Effector CD4-positive, alpha-beta T cell (primary cell): ENCODE results near the gene ERI3.

Source experiments
- DNase-seq: peaks from one replicate; pipeline ENCODE4 v3.0.0-alpha.2; 2020

The ERI3 gene

DNA sequence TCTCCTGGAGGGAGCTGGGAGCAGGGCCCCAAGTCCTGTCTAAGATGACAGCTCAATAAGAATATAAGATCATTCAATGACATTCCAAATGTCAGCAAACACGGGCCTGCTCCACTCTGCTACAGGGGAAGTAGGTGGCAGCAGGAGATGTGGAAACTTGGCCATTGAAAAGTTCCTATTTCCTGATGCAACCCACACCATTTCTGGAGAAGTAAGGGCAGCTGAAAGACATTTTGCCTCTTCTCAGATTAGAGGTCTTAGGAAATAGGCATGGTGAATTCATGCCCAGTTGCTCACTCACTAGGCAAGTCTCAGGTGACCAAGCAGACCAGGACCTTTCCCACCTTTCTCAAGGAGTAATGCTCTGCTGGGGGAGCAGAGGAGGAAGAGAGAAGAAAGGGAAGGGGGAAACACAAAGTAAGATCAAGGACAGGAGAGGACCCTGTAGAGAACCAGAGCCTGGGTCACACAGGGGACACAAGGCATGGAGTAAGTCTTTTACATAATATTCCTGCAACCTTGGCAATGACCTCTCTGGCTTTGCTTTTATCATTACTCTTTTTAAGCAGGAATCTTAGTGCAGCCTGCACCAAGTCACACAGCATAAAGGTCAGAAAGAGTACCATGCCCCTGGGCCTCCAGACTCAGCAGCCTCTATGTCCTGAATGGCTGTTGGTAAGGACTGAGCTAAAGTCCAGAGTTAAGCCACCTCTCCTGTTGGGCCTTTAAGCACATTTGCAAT is 72.9 kb downstream of the ERI3 start:
- DNase-seq: no peak

DNA sequence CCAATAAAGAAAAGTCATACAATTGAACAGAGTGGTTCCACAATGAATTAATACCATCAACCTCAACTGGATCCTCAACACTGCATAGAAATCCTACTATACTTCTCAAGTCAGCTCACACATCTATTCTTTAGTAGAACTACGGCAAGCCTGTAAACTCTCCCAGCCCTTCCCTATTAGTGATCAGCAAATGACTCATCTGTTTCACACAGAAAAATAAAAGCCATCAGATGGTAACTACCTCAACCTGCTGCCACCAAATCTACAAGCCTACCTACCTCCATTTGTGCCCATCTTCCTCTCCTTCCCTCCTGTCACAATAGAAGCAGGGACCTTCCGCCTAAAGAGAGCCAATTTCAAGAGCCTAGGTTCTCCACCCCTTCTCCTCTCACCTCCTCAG is 78.2 kb downstream of the ERI3 start:
- no peak for DNase-seq

DNA sequence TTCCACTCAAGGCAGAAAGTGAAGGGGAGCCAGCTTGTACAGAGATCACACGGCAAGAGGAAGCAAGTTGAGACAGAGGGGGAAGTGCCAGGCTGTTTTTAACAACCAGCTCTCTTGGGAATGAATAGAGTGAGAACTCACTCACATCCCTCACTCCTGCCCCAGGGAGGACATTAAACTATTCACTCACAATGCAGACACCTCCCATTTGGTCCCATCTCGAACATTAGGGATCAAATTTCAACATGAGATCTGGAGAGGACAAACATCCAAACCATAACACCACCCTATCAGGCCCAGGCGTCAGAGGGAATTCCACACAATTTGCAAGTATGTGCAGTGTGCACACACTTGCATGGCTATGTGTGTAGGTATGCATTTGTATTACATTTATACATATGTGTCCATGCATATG is 79.1 kb downstream of the ERI3 start:
- DNase-seq: no peak

DNA sequence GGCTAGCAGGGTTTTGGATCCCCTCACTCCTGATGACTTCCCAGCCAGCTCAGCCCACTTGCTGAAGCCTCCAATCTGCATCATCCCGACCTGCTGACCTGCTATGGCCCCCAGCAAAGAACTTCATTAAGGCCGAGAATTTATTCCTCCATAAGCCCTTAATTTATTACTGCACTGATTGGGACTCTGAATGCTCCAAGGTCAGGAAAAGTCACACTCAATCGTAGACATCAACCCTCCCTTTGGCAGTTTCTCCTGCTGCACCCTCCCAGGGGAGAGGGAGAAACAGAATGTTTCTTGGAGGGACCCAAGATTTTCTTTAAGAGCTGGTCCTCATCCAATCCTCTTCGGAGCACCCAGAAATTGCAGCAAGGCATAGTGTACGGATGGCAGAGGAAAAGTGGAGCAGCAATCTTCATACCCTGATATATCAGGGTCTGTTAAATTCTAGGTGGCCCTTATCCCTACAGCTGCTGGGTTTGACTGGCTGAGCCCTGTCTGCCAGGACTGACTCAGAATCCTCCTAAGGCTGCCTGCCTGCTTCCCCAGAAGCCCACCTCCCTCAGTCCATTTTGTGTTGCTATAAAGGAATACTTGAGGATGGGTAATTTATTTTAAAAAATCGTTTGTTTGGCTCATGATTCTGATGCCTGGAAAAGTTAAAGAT is 79.6 kb downstream of the ERI3 start:
- no peak for DNase-seq

DNA sequence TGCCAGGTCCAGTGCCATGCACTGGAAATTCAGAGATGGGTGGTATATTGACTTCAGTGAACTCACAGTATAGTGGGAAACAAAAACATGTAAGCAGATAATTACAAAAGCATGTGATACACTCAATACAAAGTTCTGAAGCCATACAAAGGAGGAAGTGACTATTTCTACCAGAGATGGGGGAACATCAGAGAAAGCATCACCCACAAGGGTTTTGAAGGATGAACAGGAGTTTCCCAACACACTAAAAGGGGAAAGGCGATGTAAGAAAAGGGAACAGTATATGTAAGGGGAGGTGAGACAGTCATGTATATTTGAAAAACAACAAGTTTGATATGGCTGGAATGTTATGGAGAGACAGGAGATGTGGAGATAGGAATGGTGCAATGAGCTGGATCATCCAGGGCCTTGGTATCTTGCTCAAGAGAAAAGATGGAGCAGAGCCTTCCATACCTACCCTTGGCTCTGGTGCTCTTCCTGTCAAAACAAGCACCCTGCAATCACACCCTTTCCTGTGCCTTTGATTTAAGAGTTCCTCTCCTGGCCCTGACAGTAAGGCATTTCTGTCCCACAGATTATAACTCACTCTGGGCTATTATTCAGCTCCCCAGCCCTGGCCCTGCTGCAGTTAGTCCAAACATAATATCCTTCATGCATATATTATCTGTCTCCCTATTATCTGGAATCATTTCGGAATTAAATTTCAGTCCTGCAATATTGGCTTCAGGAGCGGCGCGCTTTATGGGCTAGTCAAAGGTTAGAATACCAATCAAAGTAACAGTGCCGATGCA is 81.3 kb downstream of the ERI3 start:
- DNase-seq: no peak

DNA sequence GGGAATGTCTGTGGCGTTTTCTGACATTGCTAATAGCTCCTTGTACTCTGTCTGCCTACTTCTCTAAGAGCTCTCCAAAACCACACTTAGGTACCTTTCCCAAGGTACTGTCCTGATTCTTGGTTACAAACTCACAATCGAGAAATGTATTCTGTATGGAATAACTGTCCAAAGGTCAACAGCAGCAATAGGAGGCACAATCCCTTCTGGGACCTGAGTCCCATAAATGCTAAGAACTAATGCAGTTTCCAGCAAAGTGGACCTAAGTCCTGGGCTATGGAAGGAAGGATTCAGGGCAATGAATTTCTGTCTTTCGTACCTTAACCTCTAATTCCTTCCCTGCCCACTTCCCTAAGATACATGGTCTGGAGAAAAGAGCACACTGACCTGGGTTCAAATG is 82.1 kb downstream of the ERI3 start:
- no peak for DNase-seq

DNA sequence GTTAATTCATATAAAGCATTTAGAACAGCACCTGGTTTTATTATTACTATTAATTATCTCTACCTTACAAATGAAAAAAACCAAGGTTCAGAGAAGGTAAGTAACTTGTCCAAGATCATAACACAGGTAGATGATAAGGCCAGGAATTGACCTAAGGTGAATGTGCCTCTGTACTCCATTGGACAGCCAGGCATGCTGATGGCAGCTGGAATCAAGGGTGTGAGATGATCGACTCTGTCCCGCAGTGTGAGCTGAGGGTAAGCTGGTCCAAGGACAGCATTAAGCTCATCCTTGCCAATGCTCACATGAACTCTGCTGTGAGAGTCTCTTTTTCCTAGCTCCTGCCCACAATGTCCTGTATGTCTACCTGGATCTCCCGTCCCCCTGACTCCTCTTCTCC is 83.4 kb downstream of the ERI3 start:
- no peak for DNase-seq

DNA sequence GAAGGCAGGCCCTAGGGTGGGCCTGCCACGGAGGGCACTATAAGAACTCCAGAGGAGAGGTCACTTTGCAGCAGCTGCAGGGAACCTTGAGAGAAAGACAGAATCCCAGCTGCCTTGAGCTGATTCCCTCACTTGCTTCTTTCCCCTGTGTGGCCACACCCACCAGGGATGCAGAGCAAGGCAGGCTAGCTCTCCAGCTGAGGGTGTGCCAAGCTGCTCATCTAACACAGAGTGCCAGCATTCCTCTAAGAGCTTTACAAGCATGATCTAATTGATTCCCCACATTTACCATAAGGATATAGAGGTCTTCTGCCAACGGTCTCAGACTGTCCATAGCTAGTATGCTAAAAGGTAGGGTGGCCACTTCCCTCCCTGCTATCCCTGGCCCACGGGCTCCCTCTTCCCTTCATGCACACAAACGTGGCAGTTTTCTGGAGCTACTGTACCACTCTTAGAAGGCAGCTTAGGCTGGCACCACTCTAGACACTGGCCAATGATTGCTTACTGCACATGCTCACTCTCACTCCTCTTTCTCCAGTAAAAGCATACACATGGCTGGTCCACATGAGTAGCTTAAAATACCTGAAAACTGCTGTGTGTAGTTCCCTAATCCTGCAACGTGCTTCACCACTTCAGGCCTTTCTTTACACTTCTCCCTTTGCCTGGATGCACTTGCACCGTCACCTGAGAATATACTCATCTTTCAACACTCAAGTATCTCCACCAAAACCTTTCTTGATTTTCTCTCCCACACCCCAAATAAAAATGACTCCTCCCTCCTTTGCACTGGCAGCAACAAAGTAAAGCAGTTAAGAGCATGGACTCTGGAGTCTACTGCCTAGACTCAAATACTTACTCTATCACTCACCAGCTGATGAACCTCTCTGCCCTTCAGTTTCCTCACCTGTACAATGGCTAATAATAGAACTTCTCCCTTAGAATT is 84.1 kb downstream of the ERI3 start:
- no peak for DNase-seq

DNA sequence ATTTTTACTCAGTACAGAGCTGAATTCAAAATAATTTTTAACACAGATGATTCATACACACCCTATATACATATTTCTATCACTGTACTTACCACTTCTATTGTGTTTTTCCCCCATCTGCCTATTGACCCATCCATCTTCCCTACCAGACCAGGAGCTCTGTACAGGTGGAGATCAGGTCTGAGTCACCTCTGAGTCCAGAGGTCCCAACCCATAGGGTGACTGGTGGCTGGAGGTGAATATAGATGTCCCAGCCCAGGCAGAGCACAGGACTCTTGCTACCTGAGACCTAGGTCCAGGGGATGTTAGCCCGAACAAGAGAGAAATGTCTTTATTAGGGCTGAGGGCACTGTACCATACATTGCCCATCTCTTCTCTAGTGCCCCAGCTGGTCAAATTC is 87.0 kb downstream of the ERI3 start:
- DNase-seq: no peak

DNA sequence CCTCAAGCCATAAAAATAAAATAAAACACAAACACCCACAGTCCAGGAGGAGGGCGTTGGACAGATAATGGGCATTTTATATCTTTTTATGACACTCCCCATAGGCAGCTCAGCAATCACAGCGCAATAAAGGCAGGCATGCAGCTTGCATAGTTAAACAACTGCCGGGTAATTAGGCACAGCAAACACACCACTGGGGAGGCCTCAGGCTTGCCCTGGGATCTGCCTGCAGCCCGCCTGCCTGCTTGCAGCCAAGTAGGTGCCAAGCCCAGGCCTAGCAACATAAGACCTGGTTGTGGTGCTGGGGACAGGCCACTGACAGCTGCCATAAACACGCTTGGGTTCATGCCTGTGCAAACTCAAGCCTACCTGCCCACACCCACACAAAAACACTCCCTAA is 87.6 kb downstream of the ERI3 start:
- no peak for DNase-seq

DNA sequence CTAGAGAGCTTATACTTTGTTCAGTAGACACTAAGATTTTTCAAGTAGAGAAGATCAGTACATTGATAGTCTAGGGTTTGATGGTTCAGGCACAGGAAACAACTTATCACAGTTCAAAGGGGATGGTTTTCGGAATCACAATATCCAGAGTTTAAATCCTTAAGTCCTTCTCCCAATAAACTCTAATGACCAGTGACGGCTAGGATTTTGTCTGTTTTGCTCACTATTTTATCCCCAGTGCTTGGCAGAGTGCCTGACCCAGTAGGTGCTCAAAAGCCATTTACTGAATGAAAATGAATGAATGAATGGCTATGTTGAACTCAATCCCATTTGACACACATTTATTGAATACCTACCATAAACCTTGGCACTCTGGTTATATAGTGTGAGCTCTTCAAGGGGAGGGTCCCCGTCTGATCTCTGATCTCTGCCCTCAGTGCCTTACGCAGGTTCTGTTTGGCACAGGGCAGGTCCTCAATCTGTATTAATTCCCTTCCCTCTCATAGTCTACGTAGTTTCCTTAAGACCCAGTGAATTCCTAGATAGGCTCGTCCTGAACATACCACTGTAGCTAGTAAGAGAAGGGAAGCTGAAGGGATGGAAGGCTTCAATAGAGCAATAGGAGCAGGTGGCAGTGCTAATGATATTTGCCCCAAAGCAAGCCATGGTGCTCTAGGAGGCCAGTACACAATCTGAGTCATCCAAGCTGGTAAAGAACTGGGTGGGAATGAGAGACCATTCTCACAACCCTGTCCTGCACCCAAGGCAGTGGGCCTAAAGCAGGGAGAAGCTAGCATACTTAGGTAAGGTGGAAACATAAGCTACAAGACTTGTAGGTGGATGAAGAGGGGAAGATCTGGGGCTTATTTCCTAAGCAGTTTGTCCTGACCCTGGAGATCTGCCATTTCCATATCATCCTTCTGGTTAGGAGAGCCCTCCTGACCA is 88.4 kb downstream of the ERI3 start:
- no peak for DNase-seq

DNA sequence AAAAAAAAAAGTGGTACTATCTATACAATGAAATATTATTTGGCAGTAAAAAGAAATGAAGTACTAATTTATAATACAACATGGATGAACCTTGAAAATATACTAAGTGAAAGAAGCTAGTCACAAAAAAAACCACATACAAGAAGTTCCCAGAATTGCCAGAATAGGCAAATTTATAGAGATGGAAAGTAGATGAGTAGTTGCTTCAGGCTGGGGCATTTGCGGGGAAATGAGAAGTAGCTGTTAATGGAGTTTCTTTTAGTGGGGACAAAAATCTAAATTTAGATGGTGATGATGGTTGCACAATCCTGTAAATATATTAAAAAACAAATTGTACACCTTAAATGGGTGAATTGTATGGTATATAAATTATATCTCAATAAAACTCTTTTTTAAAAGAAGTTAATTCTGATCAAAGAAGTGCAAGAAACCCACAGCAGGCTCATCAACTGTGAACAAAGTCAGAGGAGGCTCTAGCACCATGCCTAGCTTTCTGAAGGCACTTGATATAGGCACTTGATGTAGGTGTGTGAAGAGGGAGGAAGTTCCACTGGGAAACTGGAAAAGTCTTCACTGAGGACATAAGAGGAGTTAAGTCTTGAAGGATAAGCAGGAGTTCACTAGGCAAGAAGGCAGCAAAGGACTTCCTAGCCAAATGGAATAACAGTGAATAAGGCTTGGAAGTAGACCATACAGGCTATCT is 89.2 kb downstream of the ERI3 start:
- no peak for DNase-seq

DNA sequence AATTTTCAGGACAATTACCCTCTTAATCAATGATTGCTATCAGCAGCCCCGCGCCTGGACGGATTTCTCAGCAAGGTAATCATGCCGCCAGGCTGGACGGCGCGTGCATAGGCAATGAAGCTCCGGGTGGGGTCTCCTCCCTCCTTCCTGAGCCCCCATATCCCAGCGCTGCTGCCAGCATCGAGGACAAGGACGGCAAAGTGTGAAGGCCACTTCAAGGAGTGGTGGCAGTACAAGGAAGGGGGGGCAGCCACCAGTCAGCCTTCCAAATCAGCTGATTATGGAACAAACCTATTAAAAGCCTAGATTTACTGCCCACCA is 90.6 kb downstream of the ERI3 start:
- no peak for DNase-seq

DNA sequence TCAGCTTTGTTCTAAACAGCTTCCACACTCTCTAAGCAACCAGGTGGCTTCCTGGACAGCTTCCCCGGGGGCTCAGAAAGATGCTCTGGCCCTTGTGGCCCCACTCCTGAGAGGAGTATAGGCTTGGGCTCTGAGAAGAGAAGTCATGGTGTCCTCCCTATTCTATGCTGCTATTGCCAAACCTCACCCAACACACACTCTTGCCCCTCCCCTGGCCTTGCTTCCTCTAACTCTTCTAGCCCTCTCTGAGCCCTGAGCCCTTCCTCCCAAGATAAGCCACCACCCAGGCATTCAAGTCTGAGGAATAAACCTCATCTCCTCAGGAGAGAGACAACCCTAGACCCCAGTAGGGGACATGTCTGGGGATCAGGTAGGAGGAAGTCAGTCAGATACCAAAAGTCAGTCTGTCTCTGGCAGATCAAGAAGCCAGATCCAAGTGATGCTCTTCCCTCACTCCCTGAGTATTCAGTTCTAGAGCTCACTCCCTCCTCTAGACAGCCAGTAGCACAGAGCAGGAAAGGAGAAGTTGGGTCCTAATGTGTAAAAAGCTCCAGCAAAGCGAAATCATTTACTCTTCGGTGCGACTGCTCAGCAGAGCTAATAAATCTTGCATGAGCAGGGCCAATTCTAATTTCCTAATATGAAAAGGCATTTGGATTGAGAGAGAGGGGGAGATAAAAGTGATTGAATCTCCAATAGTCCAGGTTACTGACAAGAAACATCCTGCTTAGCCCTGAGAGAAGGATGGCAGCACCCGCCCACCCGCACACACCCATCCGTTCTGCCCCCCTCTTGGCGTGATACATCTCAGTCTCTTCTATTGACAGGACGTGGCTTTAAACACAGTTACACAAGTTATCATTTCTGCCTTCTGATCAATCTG is 91.2 kb downstream of the ERI3 start:
- DNase-seq: no peak

DNA sequence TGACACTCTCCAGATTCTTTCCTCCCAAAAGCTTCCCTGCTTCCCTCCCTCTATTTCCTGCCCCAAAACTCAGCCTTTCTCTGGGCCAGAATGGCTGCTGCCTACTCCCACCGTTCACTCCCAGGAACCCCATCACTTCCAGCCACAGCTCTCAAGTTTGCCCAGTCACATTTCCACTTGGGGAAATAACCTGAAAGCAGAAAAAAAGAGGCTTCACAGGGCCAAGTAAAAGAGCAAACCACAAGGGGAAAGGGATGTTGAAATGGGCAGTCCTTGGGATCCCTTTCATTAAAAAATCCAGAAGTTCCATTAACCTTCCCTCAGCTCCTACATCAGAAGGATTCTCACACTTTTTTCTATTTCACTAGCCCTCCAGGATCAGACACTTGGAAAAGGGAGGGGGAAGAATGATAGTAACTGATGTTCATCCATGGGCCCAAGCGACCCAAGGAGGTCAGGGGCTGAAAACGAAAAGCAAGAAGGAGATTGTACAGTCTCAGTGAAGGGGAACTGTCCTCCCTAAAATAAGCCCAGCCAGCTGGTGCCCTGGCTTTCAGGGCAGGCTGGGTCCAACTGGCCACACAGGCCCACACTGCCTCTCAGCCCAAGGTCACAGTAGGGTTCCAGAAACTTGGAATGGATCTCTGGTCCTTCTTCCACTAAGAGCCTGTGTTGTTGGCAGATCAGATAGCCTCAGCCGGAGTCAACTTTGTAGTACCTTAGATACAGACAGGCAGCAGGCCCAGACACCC is 92.1 kb downstream of the ERI3 start:
- no peak for DNase-seq

DNA sequence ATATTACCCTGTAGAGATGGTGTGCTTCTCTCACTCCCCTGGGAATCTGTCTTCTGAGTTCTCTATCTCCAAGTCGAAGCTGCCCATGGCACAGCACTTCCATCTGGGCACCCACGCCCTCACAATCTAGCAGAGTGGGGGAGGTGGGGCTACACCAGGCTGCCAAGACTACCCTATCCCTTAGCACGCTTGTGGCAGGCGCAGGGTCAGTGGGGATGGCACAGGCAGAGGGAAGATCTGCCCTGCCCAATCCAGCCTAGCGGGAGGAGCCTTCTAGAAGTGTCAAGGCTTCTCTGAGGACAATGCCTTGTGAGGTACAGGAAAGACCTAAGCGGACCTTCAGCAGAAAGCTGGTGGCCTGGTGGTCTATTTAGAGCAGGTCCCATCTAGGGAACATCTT is 92.6 kb downstream of the ERI3 start:
- no peak for DNase-seq

DNA sequence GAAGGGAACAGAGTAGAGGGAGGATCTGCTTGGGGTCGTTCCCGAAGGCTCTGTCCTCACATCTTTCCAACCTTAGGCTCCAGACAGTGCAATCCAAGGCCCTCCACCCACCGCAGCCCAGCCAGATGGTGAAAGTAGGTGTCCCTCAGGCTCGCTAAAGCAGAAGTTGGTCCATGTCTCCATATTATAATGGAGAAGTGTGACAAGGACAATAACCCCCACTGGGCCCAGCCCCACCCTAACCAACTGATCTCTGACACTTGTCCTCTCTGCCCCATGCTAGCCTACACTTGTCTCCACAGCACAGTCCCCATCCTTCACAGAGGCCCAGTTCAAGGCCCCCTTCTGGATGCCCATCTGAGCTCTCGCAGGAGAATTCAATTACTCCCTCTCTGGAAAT is 93.1 kb downstream of the ERI3 start:
- no peak for DNase-seq

DNA sequence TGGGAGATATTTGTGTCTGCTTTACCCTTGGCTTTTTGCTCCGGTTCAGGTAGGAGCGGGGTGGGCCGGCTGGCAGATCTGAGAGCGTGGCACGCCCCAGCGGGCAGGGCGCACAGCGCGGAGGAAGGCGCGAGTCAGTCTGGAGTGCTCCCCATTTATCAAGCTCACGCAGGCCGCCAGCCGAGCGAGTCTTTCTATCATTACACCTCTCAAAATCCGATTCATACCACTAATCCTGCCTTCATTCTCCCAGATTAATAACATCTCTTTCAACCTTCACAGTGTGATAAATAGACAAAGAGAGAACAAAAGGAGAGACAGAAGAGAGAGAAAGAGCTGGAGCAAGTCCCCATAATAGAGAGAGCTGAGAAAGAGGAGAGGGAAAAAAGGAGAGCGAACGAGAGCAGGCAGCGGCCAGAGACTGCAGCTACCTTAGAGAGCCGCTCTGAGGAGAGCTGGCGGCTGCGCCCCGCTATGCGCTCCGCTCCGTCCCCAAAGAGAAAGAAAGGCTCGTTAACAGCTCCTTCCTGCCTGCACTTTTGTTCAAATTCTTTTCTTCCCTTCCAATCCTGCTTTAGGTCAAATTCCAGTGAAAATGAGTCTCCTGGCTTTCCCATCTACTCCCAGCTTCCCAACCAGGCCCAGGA is 93.8 kb downstream of the ERI3 start:
- no peak for DNase-seq

DNA sequence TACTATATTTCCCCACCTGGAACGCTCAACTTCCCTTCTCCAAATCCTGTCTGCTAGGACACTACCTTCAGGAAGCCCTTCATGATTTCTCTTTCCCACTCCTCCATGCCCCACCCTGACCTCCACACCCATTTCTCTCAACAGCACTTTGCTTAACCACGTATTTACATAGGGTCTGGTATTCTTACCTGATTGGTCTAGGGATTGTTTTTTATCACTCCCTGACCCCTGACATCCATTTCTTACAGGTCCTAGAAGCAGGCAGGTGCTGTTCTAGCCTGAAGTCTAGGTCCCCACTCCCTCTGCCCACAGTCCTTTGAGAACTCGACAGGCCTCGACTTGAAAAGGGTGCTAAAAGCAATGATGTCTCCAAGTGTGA is 94.3 kb downstream of the ERI3 start:
- no peak for DNase-seq
